GM19240 (cell line): ENCODE data around the gene P2RX2.

Experiments
- DNase-seq: peaks from one replicate; pipeline ENCODE4 v3.0.0; 2011; ENCODE audit warnings: low spot score; ENCODE audit not compliant: insufficient read length

P2RX2 gene

GRCh38 chr12:132660052-132660451 lies 41.5 kb downstream of the P2RX2 start:
- no peak for DNase-seq

- DNase-seq: no peak
Observed at GRCh38 chr12:132660996-132661395, 42.4 kb downstream of the P2RX2 start.

- no peak for DNase-seq
Observed at GRCh38 chr12:132661972-132662371, 43.4 kb downstream of the P2RX2 start.

- no peak for DNase-seq
Observed at GRCh38 chr12:132662901-132663755, 44.6 kb downstream of the P2RX2 start.

- no peak for DNase-seq
Observed at GRCh38 chr12:132664206-132665148, 45.9 kb downstream of the P2RX2 start.

- DNase-seq: no peak
Observed at GRCh38 chr12:132665149-132665491, 46.5 kb downstream of the P2RX2 start.

- no peak for DNase-seq
Observed at GRCh38 chr12:132665794-132666193, 47.2 kb downstream of the P2RX2 start.

GRCh38 chr12:132668191-132669088 lies 49.9 kb downstream of the P2RX2 start:
- no peak for DNase-seq

GRCh38 chr12:132669166-132669879 lies 50.7 kb downstream of the P2RX2 start:
- no peak for DNase-seq
